GM04504 (cell line): ENCODE data around the gene RNF44.
A peak's percentile ranks its signal among the peaks of the same experiment; 100 is the strongest.

Source experiments
- DNase-seq: peaks from one replicate; pipeline ENCODE4 v3.0.0-alpha.2; 2012; ENCODE audit warnings: low read depth

RNF44 gene

DNA sequence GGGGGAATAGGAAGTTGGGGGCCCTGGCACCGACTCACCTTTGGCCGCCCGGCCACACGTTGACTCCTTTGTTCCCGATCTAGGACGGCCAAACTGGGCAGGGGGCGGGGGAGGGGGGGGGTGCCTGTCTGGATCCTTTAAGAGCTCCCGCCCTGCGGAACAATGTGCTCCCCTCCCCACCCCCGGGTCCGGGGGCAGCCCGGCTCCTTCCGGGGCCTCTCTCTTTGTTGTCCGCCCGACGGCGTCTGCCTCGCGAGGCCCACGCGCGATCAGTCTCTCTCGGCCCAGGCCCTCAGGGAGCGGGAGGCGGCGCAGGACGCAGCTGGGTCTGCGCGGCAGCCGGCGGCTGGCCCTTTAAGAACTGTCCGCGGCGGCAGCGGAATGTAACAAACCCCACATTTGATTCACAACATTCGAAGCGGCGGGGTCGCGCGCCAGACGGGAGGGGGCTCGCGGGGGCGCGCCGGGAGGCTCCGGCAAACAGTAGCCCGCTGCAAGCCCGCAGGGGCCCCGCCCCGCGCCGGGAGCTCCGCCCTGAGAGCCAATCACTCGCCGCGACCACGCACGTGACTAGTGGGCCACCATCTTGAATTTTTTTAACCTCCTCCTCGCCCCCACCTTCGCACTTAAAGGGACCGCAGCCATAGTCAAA lies at the start of gene RNF44:
Gene RNF44 (minus strand): TSS at position 501 of the 652 bp plus-strand sequence. CDS start 4,930 bp downstream, outside the sequence.
- peak; percentile 95 for DNase-seq

DNA sequence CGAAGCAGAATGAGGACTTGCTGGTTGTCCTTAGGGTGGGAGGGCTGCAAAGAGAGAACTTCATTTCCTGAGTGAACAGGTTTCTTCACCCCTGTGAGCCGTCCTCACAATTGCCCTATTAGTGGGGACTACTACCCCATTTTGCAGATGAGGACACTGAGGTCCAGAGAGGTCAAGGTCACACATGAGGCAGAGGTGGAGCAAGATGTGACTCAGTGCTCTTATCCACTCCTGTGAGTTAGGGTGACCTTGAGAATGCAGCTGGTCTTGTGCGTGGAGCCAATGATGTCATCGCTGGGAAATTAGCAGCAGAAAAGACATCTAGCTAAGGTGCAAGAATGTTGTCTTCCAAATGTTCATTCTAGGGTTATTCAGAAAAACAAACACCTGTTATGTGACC lies 45.9 kb upstream of the RNF44 start:
- no peak for DNase-seq

- no peak for DNase-seq
These were observed 44.2 kb upstream of the RNF44 start for GRCh38 chr5:176581361-176581760.

DNA sequence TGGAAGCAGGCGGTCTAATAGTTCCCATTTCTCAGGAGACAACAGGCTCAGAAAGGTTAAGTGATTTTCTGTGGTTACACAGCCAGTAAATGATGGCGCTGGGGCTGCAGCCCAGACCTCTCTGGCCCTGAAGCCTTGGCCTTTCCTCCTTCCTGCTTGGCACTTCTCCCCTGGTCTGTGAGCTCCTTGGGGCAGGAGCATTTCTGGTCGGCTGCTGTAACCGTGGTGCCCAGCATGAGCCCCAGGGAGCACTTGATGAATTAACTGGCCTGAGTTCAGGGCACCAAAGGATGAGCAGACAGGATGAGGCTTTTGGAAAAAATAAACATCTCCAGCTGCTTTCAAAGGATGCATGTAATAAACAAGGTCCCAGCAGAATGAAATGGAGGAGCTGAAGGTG lies 42.1 kb upstream of the RNF44 start:
- DNase-seq: no peak

- no peak for DNase-seq
These were observed 41.2 kb upstream of the RNF44 start for GRCh38 chr5:176578391-176578808.

DNA sequence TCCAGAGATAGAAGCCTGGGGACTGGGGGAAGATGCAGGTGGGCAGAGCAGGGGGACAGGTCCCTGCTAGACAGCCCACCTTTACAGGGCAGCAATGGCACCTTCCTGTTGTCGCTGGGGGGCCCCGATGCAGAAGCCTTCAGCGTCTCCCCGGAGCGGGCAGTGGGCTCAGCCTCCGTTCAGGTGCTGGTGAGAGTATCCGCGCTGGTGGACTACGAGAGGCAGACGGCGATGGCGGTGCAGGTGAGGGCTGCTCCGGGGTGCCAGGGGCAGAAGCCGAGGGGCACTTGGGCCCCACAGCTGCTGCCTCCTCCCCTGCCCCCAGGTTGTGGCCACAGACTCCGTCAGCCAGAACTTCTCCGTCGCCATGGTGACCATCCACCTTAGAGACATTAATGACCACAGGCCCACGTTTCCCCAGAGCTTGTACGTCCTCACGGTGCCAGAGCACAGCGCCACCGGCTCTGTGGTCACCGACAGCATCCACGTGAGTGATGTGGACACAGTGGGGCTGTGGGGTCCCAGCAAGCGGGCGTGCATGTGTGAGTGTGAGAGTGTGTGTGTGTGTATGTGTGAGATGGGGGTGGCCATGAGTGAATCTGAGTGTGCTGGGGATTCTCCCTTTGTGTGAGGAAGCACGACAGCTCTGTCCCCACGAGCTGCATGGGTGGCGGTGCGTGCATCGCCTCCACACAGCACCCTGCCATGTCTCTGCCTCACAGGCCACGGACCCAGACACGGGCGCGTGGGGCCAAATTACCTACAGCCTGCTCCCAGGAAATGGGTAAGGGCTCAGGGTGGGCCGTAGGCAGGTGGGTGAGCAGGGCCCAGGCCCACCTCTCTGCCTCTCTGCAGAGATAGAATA lies 40.3 kb upstream of the RNF44 start:
- no peak for DNase-seq

GRCh38 chr5:176575488-176576422 lies 38.6 kb upstream of the RNF44 start:
- no peak for DNase-seq

DNA sequence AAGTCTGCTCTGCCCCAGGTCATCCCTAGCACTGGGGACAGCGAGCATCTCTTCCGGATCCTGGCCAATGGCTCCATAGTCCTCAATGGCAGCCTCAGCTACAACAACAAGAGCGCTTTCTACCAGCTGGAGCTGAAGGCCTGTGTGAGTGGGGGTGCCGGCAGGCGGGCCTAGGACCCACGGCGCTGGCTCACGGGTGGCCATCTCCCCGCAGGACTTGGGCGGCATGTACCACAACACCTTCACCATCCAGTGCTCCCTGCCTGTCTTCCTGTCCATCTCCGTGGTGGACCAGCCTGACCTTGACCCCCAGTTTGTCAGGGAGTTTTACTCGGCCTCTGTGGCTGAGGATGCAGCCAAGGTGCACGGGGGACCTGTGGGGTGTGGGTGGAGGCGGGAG lies 37.9 kb upstream of the RNF44 start:
- no peak for DNase-seq

- DNase-seq: no peak
These were observed 37.0 kb upstream of the RNF44 start for GRCh38 chr5:176574297-176574591.

GRCh38 chr5:176573564-176574296 lies 36.5 kb upstream of the RNF44 start:
- DNase-seq: no peak

DNA sequence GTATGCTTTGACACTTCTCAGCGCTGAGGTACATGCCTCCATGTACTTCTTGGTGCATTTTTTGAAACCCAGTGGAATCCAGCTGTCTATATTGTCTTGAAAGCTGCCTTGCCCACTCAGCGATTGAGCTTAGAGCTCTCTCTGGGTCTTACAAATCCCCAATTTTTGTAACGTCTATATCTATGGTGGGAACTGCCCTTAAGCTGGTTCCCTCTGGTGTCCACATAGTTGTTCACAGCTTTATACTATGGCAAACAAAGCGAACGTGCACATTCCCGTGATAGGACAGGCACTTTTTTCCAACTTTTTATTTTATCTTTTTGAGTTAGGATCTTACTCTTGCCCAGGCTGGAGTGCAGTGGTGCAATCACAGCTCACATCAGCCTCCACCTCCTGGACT lies 32.8 kb upstream of the RNF44 start:
- no peak for DNase-seq

- no peak for DNase-seq
These were observed 31.5 kb upstream of the RNF44 start for GRCh38 chr5:176568657-176569056.

DNA sequence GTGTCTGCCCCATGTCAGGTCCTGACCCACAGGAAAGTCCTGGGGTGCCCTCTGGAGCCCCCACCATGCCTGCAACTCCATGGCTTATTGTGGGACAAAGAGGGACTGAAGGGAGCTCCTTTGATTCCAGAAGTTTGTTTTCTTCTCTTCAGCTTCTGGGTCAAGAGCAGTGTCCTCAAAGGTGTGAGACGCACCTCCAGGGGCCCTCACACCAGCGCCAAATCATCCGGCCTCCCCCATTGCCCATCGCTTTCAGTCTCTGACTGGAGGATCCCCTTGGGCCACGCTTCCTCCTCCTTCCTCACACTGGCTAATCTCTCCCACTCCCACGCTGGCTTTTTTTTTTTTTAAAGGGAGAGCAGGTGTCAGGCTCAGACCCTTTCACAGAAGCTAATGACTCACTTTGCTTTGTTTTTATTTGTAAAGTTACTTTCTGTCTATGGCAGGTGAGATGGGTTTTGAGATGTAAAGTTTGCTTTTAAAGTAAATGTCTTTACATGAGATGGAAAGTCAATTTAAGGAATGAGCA lies 28.6 kb upstream of the RNF44 start:
- DNase-seq: no peak

GRCh38 chr5:176564002-176564401 lies 26.8 kb upstream of the RNF44 start:
- DNase-seq: no peak

GRCh38 chr5:176562189-176562588 lies 25.0 kb upstream of the RNF44 start:
- no peak for DNase-seq

DNA sequence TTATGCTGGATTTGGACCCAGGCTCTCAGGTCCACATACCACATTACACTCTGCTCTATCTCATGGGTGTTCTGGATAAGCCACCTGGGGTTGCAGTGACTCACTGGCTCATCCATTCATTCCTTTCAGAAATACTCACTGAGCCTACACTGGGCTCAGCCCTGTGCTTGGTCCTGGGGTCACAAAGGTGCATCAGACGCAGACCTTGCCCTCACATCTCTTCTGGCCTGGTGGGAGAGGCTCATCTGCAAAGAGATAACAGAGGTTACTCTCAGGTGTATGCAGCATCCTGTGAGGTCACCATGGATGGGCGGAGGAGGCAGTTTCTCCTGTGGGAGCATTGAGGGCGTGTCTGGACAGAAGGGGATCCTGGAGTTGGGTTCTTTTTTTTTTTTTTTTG lies 24.1 kb upstream of the RNF44 start:
- no peak for DNase-seq

DNA sequence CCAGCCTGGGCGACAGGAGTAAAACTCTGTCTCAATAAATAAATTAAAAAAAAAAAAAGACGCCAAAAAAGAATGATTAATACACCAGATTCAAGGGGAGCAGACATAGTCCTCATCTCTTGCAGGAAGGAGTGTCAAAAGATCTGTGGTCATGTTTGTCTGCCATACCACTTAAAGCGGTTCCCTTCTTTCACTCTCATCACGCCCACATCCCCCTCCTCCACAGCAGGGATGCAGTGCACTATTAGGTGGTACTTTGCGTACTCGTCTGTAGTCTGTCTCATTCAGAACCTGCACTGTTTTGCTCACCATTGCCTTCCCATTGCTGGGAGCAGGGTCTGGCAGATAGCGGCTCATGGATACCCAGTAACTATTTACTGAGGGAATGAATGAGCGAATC lies 23.2 kb upstream of the RNF44 start:
- no peak for DNase-seq

- no peak for DNase-seq
These were observed 22.5 kb upstream of the RNF44 start for GRCh38 chr5:176559683-176560082.

DNA sequence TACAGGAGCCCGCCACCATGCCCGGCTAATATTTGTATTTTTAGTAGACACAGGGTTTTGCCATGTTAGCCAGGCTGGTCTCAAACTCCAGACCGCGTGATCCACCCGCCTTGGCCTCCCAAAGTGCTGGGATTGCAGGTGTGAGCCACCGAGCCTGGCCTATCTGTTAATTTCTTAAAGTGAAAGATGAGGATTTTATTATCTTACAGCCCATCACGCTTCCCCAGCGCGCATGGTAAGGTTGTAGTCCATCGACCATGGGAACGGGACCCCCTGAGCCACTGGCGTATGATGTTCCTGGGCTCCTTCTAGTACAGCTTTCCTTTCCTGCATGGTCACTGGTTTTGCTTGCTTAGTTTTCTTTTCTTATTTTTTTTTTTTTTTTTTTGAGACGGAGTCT lies 20.6 kb upstream of the RNF44 start:
- DNase-seq: no peak

DNA sequence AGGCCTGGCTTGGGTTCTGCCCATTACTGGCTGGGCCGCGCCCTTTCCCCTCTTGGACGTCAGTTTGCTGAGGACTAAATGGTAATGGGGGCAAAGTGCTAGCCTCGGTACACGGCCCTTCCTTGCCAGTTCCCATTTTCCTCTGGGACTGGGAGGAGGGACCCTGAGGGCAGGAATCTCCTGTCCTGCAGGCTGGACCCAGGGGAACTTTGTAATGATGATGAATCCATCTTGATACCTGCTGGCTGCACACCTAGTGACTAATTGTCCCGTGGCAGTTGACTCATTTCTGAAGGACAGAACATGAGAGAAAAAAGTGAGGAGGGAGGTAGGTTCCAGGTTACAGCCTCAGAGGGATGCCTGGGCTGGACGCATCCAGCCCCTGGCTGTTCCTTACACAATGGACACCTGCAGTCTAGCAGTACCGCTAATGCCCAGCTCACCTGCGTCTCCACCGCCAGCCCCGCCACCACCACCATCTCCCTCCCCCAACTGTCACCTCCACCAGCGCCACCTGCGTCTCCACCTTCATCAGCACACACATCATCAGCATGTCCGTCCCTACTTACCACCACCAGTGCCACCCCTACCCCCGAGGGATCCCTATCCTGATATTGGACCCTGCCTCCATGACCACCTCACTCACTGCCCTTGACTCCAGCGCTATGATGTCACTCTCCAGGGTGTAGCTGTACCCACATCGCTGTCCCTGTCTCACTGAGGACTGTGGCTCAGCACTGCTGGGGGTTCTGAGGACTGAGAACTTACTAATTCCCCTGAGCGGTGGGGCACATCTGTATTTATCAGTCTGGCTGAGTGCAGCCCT lies 16.3 kb upstream of the RNF44 start:
- DNase-seq: no peak
